Measurements from ENCODE around the gene BRD4. TPM values are rescaled to one million over a fixed set of nuclear protein-coding genes. Genes with fewer than 3 reads are reported as not detected.

BRD4 gene
- polyA plus RNA-seq, 2 of the 4 experiments (the other 2 are of a cell fraction) = 8.3 to 22.5 TPM

GRCh38 chr19:15199661-15200552, 132.4 kb downstream of the BRD4 start:
- TF ChIP-seq EHF (CRISPR knock-in tag; IDR thresholded peaks at IDR 0.05) = no peak
- TF ChIP-seq ZNF302 (CRISPR knock-in tag; IDR thresholded peaks at IDR 0.05) = no peak
- no peak for TF ChIP-seq CBX8 (IDR thresholded peaks at IDR 0.05)
- TF ChIP-seq KDM1A (IDR thresholded peaks at IDR 0.05; ENCODE audit: low read depth) = no peak
- no peak for TF ChIP-seq JUNB (IDR thresholded peaks at IDR 0.05)
- no peak for TF ChIP-seq PHF8 (IDR thresholded peaks at IDR 0.05; ENCODE audit: borderline replicate concordance, low read depth)
- no peak for TF ChIP-seq MYC (IDR thresholded peaks at IDR 0.05; ENCODE audit: borderline replicate concordance, low read length)
- TF ChIP-seq KDM5A (IDR thresholded peaks at IDR 0.05) = no peak
- no peak for TF ChIP-seq TP53 (CRISPR knock-in tag; IDR thresholded peaks at IDR 0.05)
- TF ChIP-seq MAFK (IDR thresholded peaks at IDR 0.05; ENCODE audit: partially characterized antibody) = no peak
- no peak for TF ChIP-seq HDAC2 (IDR thresholded peaks at IDR 0.05)
- no peak for TF ChIP-seq FOSB (CRISPR knock-in tag; IDR thresholded peaks at IDR 0.05)
- TF ChIP-seq, protein P1, sequence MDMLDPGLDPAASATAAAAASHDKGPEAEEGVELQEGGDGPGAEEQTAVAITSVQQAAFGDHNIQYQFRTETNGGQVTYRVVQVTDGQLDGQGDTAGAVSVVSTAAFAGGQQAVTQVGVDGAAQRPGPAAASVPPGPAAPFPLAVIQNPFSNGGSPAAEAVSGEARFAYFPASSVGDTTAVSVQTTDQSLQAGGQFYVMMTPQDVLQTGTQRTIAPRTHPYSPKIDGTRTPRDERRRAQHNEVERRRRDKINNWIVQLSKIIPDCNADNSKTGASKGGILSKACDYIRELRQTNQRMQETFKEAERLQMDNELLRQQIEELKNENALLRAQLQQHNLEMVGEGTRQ (IDR thresholded peaks at IDR 0.05) = no peak
- TF ChIP-seq, protein P2, sequence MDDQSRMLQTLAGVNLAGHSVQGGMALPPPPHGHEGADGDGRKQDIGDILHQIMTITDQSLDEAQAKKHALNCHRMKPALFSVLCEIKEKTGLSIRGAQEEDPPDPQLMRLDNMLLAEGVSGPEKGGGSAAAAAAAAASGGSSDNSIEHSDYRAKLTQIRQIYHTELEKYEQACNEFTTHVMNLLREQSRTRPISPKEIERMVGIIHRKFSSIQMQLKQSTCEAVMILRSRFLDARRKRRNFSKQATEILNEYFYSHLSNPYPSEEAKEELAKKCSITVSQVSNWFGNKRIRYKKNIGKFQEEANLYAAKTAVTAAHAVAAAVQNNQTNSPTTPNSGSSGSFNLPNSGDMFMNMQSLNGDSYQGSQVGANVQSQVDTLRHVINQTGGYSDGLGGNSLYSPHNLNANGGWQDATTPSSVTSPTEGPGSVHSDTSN (IDR thresholded peaks at IDR 0.05) = no peak
- Histone ChIP-seq H3K9me3 (no peaks in the 10 kb centered on the region), H3K27ac (peak overlapping the region; percentile 67 to 96), H3K4me2 (peak overlapping the region; percentile 80), H3K4me1 (peaks cover 18% of the 10 kb centered on the region), H3K4me3 (peak overlapping the region; percentile 68)
- DNase-seq (ENCODE audit: low read depth in 1 of 2, low spot score in 1 of 2) (no peak), ATAC-seq (no peak), FAIRE-seq (no peak)
- 24% methylated on average over 11 of the region's 82 CpGs for WGBS (ENCODE audit: missing lambda C conversion rate)
- CTCF ChIA-PET = no interaction called here
- POLR2A ChIA-PET = no interaction called here

DNA sequence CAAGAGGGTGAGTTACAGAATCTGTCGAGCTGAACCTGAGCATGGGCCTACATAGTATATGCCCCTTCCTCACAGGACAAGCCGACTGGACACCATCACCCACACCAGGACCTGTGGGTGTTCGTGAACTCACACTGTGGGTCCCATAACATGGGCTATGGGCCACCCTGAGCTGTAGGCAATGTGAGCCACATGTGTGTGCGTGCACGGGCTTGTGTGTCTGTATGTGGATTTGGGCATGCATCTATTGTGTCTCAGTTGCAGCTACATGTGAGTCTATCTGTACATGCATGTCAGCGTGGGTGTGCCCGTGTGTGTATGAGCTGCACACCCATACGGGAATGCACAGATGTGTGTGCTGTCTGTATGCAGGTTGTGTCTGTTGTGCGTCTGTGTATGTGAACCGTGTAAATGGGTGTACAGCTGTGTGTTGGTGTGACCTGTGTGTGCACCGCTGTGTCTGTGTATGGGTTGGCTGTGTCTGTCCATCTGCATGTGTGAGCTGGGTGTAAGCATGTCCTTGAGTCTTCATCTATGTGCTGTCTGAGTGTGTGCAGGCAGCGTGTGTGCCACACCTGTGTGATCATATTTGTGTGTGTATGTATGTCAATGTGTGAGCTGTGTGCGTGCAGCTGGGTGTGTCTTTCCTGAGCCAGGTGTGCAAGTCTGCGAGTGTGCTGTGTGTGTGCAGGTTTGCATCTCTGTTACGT, 133.2 kb downstream of the BRD4 start:
- H3K4me2 ChIP-seq = peak overlapping the region; percentile 80
- ATAC-seq (no peak), FAIRE-seq (no peak), DNase-seq (ENCODE audit: low read depth in 1 of 2, low spot score in 1 of 2) (no peak)
- H3K9me3 ChIP-seq = no peaks in the 10 kb centered on the region
- H3K4me3 ChIP-seq = peak overlapping the region; percentile 68; the same call in 2 of the 3 replicates
- TF ChIP-seq BHLHE40 (IDR thresholded peaks at IDR 0.05; ENCODE audit: low read depth, low read length) (no peak), HOXA7 (CRISPR knock-in tag; IDR thresholded peaks at IDR 0.05) (no peak), FOSB (CRISPR knock-in tag; IDR thresholded peaks at IDR 0.05) (no peak), ZSCAN20 (CRISPR knock-in tag; IDR thresholded peaks at IDR 0.05) (no peak), EHMT2 (IDR thresholded peaks at IDR 0.05; ENCODE audit: low read depth) (no peak), NFE2L2 (conservative IDR thresholded peaks at IDR 0.05; ENCODE audit: low read length) (no peak), HOXB13 (CRISPR knock-in tag; IDR thresholded peaks at IDR 0.05; ENCODE audit: low read depth) (no peak), FOXS1 (CRISPR knock-in tag; IDR thresholded peaks at IDR 0.05) (no peak)
- TF ChIP-seq, protein P1 (IDR thresholded peaks at IDR 0.05) = no peak
- 93% methylated on average over 12 of the region's 15 CpGs for WGBS (ENCODE audit: missing lambda C conversion rate)
- ChIA-PET POLR2A (no interaction called here), CTCF (interaction anchor here (0.7 to 1.5 kb wide), 5 partner anchors 22 to 62 kb away, joined by 3 to 7 read pairs (median 3); no protein-coding TSS in a partner anchor)
- H3K4me1 ChIP-seq = peaks cover 18% of the 10 kb centered on the region
- H3K27ac ChIP-seq = peak overlapping the region; percentile 67 to 96; a peak in 3 of 6 replicates

All from A549 (cell line).